HL-60/S4 treated with retinoic acid at 250 ng/mL for 4 days and 3 days (cell line): Measurements from ENCODE around the gene RALGAPA2.

Source experiments
- in situ Hi-C: fragments of 300-500 bp; cut with MboI; formaldehyde crosslinking; loops from 2 replicates; pipeline ENCODE4 v1.7.0; 2022; ENCODE audit warnings: low sequenced_read_pairs

RALGAPA2 gene

DNA sequence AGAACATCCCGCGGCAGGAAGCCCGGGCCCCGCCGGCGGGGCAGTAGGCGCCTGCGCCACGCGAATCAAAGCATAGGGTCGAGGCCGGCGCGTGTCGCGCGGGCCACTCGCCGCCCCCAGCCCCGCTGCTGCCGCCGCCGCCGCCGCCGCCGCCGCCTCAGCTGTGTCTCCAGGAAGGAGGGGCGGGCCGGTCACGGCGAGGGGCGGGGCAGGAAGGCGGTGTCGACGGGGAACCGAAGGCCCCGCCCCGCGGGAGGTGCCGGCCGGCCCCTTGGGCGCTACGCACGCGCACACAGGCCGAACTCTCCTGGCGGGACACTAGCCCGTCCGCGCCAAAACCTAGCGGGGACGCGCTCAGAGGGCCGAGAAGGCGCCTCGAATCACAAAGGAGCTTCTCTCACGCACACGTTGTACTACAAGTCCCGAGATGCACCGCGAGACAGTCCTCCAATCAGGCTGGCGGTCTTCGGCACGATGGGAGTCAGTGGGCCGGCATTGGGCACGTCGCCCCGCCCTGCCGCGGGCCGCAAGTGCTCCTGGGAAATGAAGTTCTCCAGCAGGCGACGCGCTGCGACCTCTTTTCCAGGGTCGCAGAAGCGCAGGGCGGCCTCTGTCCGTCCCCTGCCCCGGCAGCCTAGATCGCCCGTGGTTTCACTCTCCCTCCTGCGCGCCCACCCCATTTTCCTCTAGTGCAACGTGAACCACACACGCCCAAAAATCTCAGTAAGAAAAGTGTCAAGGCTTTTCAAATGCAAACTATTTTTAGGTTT, at the start of gene RALGAPA2:
Gene RALGAPA2 (minus strand): TSS at position 171 of the 770 bp plus-strand sequence. CDS start 164 bp downstream, at position 7.
- in situ Hi-C loops: no loop called here

DNA sequence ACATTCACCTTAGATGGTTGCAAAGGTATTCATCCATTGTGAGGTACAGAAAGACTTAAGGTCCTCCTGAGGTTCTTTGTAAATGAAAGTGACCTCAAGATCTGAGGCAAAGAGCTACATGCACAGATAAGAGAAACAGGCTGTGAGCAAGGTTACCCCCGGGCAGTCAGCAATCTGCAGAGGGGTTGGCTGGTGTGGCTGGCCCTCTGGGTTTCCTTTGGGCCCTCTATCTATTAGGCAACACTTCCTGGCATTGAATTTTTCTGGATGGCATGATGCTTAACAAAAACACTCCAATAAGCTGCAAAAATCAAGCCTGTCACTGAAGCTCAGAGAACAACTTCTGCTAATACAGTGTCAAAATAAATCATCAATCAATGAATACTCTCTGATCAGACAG, 48.9 kb upstream of the RALGAPA2 start:
- in situ Hi-C loops: no loop called here

DNA sequence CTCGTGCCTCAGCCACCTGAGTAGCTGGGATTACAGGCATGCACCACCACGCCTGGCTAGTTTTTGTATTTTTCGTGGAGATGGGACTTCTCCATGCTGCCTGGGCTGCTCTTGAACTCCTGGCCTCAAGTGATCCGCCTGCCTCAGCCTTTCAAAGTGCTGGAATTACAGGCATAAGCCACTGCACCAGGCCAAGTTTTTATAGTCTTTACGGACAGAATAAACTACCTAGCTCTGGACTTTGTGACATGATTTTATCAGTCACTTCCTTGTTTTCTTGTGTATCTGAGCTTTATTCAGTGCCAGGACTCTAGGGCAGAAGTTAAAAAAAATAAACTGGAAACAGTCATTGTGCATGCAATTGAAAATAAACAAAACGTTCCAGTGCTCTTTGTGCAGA, 46.7 kb upstream of the RALGAPA2 start:
- in situ Hi-C loops: no loop called here

DNA sequence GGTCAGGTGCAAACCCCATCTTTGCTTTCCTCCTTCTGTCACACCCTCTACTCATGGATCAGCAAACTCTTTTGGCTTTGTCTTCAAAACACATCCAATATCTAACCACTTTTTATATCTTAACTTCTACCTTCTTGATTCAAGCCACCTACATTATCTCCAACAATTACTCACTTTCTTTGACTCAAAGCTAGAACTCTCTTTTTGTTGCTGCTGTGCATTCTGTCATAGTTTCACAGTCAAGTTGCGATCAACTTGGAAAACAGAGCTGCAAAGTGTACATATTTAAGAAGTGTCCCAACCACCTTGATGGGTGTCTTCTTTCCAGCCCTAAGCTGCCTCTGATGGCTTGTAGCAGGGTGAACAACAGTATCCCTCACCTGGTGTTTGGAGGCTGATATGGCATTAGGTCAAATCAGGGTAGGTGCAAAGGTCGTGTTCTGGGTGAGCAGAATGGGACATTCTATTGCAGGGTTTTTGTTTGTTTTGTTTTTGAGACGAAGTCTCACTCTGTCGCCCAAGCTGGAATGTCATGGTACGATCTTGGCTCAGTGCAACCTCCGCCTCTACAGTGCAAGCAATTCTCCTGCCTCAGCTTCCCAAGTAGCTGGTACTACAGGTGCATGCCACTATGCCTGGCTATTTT, 43.4 kb upstream of the RALGAPA2 start:
- in situ Hi-C loops: no loop called here

DNA sequence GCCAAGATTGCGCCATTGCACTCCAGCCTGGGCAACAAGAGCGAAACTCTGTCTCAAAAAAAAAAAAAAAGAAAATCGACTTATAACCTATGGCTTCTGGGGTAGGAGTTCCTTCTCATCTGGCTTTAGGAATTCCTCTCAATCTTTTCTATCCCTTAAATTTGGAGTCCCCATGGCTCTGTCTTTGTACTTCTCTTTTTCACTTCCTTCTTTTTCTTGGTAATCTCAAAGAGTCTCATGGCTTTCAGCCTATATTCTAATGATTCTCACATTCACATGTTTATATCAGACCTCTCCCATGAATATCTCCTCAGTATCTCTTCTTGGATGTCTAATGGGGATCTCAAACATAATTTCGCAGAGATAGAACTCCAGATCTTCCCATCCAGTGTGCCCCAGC, 42.8 kb upstream of the RALGAPA2 start:
- in situ Hi-C loops: no loop called here

DNA sequence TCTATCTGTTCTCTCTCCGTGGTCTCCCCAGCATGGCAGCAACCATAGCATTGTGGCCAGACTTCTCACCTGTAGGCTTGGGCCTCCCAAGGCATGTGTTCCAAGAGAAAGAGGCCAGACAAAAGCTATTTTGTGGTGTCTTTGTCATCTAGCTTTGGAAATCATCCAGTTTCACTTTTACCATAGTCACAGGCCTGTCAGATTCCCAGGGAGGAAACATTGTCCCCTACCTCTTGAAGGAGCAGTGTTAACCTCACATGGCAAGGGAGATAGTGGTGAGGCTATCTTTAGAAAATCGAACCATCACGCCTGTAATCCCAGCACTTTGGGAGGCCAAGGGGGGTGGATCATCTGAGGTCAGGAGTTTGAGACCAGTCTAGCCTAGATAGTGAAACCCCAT, 42.3 kb upstream of the RALGAPA2 start:
- in situ Hi-C loops: no loop called here

DNA sequence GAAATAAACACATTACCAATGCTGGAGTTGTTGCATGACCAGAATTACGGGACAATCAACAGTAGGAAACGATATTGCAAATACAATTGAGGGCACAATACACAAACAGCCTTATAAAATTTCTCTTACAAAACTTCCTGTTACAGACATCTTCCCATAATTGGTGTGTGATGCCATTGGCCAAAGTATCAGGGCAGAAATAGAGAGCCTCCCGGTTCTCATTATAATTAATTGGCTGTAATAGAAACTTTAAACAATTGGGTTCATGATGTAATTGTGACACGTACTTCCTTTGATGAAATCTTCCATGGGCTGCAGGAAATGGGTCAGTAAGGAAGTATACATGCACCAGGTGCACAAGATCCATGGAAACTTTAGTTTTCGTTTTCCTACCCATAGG, 40.3 kb upstream of the RALGAPA2 start:
- in situ Hi-C loops: no loop called here

DNA sequence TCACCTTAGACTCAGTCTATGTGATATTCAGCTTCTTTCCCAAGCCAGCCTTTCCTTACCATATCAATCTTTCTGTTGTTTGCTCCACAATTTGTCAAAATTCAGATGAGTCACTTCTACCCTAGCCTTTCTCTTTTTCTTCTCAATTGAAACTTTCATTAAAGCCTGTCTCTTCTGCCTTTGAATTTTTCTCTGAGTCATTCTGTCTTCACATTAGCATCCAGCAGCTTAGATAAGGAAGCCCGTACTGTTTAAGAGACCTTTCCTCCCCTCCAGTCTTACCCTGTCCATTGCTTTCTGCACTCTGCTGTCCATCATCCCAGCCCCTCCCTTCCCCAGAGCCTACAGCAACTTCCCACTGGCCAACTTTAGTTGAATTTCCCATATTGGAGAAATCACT, 34.9 kb upstream of the RALGAPA2 start:
- in situ Hi-C loops: no loop called here

DNA sequence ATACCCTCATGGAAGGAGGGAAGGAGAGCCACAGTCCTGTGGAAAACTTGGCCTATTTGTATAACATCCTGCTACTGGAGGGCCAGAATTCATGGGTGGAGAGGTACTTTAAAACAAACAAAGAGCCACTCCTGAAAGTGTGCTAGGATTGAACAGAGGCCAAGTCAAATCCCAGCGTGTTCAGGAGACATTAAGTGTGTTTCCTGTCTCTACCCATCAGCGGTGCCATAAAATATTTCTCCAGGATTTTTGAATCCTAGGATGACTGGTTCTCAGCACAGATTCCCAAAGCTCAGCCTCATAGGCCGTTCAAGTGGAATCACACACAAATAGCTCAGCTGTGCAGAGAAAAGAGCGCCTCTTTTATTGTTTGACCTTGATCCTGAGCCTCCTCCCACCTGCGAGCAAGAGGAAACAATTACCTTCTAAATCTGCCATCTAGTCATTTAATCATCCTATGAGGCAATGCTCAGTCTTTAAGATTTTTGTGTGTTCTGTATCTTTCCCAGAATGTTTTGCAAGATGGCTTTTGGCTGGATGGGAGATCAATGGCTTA, 31.8 kb upstream of the RALGAPA2 start:
- in situ Hi-C loops: no loop called here

DNA sequence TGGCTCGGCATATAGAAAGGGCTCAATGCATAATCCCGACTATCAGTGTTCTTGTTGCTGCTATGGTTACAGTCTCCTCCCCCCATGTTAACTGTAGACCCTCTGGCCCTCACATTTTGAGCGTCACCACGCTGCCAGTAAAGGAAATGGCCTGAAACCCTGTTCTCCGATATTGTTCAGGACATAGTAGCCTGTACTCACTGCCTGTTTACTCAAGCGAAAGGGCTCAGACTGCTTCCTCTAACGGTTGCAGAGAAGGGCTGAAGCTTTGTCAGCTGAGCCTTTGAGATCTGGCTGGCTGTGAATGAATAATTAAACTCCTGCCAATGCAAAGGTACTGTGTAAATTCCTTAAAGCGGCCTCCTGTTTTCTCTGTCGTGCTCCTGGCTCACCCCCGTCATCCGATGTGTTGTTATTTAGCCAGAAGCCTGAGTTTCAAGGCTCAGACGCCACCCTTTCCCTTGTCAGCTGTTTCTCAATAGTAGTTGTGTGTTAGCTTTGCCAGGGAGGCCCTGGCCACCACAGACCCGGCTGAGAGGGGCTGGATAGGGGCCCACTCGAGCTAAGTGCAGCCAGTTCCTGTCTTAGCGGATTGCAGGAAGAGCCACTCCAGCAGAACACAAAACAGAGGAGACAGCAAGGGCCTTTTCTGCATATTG, 31.2 kb upstream of the RALGAPA2 start:
- in situ Hi-C loops: no loop called here

DNA sequence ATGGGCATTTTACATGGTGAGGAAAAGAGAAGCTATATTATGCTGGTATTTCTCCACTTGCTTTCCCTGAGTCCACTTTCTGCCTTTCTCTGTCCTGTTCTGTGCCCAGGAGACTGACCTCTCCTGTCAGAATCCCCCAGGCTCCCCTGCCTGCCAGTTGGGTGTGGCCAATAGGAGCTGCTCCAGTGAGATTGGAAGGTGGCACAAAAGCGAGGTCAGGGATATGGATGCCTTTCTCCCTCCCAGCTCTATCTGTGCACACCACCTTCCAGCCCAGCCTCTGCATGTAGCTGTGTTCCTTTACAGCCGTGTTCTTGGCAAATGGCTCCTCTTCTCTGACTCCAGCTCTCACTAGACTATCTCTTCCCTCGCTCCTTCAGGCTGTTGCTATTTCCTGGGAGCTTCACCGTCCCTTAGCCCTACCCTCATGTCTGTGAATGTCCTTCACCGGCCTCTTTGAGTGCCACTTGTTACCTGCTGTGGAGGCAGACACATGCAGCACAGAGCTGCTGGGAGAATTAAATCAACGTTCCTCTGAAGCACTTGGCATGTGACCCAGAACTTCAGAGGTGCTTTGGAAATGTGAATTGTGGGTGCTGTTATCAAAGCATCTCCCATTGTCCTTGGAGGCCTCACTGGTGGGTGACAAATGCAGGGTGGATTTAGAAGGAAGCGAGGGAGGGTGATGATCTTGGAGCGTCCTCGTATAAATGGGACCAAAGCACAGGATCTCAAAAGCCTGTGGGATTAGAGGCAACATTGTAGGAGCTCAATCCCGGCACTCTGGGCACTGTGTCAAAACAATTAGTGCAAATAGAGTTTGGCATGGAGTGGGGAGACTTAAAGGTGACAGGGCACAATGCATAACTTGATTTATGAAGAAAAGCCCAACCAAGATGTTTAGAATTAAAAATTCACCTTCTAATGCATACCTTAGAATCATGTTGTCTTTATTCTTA, 28.9 kb upstream of the RALGAPA2 start:
- in situ Hi-C loops: no loop called here

DNA sequence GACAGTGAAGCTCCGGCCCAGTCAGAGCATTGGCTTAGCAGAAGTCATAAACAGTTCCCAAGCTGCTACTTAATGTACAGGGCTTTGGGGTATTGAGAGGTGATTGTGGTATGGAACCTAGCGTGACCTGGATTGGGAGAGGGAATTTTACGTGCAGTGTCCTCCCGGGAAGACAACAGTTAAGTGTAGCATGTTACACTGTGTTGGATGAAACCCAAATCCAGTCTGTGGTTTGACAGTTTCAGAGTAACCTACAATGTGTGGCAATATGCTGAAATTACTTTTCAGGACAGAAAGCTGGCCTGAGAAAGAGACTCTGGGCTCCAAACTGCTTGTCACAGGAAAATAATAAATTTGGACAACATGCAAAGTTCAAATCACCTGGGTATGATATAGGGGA, 28.1 kb upstream of the RALGAPA2 start:
- in situ Hi-C loops: no loop called here

DNA sequence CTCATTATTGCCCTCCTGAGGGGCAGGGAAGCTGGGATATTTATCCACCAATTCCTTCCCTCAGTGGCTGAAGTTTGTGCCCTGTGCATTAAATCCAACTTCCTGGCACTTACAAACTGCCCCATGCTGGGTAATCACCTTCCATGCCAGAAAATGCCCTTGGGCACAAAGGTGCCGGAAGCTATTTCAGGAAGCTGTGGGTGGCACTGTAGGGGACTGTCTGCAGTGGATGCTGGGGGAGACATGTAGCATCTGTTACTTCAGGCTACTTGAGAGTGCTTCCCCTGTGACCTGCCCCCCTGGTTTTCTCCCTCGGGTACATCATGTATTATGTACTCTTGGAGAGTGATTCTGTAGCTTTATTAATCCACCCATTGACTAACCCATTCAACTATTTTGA, 24.7 kb upstream of the RALGAPA2 start:
- in situ Hi-C loops: no loop called here

DNA sequence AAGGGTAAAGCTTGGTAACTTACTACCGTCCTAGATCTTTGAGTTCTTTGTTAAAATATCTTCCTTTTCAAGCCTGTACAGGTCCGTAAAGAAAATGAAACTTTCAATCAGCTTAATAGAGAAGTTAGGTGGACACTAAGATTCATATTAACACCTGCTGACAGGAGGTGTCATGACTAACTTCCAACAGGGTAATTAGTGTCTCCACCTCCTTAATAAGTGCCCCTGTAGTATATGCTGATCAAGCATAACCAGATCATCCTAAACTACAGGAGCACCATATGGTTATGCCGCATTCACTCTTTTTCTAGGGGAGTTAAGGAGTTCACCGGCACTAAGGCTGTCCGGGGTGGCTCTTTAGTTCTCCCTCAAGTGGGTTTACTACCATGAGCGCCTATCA, 23.9 kb upstream of the RALGAPA2 start:
- in situ Hi-C loops: no loop called here

DNA sequence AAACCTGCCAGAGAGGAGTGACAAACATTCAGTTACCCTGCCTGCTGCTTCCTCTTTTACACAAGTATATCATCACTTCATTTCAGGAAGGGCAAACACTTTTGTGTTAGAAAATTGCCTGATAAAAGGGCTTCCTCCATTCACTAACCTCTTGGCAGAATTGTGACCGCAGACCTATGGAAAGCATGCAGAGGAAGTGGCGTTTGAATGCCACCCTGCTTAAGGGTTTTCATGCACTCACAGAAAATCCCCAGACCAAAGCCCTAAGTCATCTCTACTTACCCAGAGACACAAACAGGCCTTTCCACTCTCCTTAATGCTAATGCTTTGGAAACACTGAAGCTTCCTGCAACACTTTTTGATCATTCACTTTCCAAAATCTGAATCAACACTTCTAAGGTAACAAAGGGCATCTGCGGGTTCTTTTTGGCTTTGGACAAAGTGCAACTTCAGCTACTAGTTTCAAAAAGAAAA, 22.1 kb upstream of the RALGAPA2 start:
- in situ Hi-C loops: no loop called here

DNA sequence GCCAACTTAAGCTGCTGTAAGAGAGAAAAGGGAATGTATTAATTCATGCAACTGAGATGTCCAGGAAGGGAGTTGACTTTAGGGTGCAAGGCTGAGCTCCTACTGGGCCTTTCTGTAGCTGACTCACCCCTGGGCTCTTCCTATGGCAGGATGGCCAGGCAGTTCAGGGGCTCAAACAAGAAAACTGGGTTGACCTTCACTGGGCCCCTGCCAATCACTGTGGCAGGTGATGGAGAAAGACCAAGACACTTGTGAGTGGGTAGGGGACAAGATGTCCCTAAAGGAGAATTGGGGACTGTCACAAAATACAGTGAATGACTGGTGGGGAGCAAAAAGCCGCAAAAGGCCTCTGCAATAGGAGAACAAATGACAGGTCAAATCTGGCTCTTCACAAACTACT, 21.5 kb upstream of the RALGAPA2 start:
- in situ Hi-C loops: no loop called here

DNA sequence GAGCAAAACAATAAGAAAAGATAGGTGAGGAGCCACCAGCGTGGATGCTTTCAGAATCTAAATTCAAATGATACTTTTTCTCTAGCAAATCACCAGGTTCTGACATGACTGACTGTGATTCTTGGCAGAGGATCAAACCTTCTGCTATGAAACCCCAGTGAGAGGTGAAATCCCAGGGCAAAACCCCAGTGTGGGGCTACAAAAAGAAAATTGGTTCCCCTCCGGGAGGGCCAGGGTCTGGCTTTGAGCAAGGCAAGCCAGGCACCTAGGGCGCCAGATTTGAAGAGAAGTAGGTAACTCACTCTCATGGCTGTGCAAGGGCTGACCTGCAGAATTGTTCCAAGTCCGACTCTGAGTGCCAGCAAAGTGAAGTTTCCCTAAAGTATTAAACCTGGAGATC, 20.2 kb upstream of the RALGAPA2 start:
- in situ Hi-C loops: no loop called here

DNA sequence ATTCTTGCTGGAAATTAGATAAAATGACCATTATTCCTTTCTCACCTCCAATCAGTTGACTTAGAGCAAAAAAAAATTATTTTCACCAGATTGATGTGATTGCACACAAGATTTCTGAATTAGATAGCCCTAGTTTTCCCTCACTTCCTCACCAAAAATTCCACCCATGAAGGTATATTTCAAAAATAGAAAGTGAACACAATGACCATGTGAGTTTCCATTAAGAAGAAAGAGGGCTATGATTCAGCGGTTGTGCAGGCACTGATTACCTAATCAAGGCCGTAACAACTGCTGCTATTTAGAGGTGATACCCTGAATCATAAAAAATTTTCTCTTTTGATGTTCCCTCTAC, 19.5 kb upstream of the RALGAPA2 start:
- in situ Hi-C loops: no loop called here

DNA sequence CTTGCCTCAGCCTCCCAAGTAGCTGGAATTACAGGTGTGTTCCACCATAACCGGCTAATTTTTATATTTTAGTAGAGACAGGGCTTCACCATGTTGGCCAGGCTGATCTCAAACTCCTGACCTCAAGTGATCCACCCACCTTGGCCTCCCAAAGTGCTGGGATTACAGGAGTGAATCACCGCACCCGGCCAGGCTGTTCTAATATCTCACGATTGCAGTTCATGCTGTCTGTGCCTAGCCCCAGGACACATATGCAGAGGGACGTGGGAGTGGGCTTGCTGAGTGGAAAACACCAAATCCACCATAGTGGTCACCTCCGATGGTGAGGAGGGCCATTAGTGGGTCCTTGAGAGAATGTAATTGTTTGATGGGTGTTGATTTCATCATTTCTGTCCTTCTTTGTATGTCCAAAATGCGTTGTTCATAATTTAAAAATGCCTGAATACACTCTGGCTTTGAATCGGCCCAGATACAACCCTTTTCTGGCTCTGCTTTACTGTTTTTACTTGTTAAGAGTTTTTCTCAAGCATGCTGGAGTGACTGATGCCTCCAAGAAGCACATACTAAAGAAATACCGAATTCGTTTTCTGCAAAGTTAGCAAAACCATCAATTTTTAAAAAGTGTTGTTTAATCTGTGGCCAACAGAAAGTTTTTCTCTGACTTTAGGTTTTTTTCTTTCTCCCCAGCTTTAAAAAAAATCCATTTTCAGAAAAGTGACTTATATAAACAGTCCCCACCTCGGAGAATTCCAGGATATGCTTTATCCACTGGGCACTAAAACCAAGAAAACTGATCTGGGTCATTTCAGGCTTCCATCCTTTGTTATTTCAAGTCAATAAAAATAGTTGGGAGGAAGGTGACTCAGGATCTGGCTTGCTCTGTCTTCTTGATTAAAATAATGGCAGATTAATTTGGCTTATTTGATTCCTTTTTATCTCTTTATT, 18.8 kb upstream of the RALGAPA2 start:
- in situ Hi-C loops: no loop called here

DNA sequence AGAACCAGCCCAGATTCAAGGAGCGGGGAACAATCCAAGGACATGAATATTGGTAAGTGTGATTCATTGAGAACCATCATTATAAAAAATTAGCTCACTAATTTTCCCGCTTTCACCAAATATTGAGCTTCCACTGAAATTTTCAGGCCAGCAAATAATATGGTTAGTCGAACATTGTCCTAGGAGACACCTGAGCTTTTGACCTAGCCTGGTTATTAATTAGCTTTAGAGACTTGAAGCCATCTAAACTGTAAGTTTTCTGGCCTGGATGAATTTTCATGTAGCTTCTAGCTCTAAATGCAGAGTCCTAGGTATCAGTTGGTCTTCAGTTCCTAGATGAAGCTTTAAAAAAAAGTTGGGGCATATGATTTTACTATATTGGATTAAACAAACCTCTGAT, 17.1 kb upstream of the RALGAPA2 start:
- in situ Hi-C loops: no loop called here
